Rectal smooth muscle tissue (tissue), 1 donor: ENCODE measurements around the gene SPECC1L.
A peak's percentile ranks its signal among the peaks of the same experiment; 100 is the strongest.
"Not testable (repeated sequence)": the region's sequence is repeated elsewhere in the genome, so short reads cannot be mapped to it uniquely, and the experiment has no call there.

Experiments used
- H3K27ac ChIP-seq: one replicate; pipeline ENCODE4 v1.7.0; 2013; ENCODE audit warnings: low read depth, low read length, inconsistent platforms
- H3K27me3 ChIP-seq: one replicate; pipeline ENCODE4 v1.7.0; 2013; ENCODE audit warnings: low read length; ENCODE audit not compliant: control insufficient read depth, insufficient read depth
- H3K36me3 ChIP-seq: one replicate; pipeline ENCODE4 v1.7.0; 2013; ENCODE audit warnings: low read length; ENCODE audit not compliant: control insufficient read depth, insufficient read depth
- H3K4me1 ChIP-seq: one replicate; pipeline ENCODE4 v1.7.0; 2013; ENCODE audit warnings: low read length; ENCODE audit not compliant: control insufficient read depth, insufficient read depth
- H3K4me3 ChIP-seq: one replicate; pipeline ENCODE4 v1.7.0; 2013; ENCODE audit warnings: low read length
- H3K9ac ChIP-seq: one replicate; pipeline ENCODE4 v1.7.0; 2013; ENCODE audit warnings: low read length

Gene SPECC1L

GRCh38 chr22:24251286-24251685, 19.3 kb upstream of the SPECC1L start:
- H3K27ac ChIP-seq, H3K9ac ChIP-seq, H3K4me3 ChIP-seq: not testable (repeated sequence)

GRCh38 chr22:24253126-24253525, 17.5 kb upstream of the SPECC1L start:
- not testable (repeated sequence) for H3K9ac ChIP-seq, H3K4me3 ChIP-seq, H3K36me3 ChIP-seq, H3K27ac ChIP-seq, H3K27me3 ChIP-seq, H3K4me1 ChIP-seq

More at GRCh38 chr22:24251286-24251685, 19.3 kb upstream of the SPECC1L start:
- not testable (repeated sequence) for H3K4me1 ChIP-seq, H3K27me3 ChIP-seq, H3K36me3 ChIP-seq

GRCh38 chr22:24256136-24256535, 14.5 kb upstream of the SPECC1L start:
- H3K4me1 ChIP-seq, H3K27me3 ChIP-seq: not testable (repeated sequence)

GRCh38 chr22:24256736-24257135, 13.9 kb upstream of the SPECC1L start:
- not testable (repeated sequence) for H3K4me3 ChIP-seq, H3K9ac ChIP-seq, H3K36me3 ChIP-seq, H3K4me1 ChIP-seq, H3K27me3 ChIP-seq, H3K27ac ChIP-seq

More at GRCh38 chr22:24256136-24256535, 14.5 kb upstream of the SPECC1L start:
- not testable (repeated sequence) for H3K4me3 ChIP-seq, H3K36me3 ChIP-seq, H3K9ac ChIP-seq, H3K27ac ChIP-seq

GRCh38 chr22:24259459-24259858, 11.2 kb upstream of the SPECC1L start:
- not testable (repeated sequence) for H3K4me1 ChIP-seq, H3K9ac ChIP-seq, H3K36me3 ChIP-seq, H3K27ac ChIP-seq, H3K4me3 ChIP-seq, H3K27me3 ChIP-seq

- H3K4me3 ChIP-seq, H3K27ac ChIP-seq, H3K9ac ChIP-seq, H3K27me3 ChIP-seq, H3K4me1 ChIP-seq, H3K36me3 ChIP-seq: not testable (repeated sequence)
Observed at GRCh38 chr22:24262185-24262749, 8.4 kb upstream of the SPECC1L start.

- H3K27me3 ChIP-seq, H3K9ac ChIP-seq, H3K27ac ChIP-seq, H3K36me3 ChIP-seq, H3K4me3 ChIP-seq, H3K4me1 ChIP-seq: not testable (repeated sequence)
Observed at GRCh38 chr22:24263479-24263878, 7.2 kb upstream of the SPECC1L start.

- H3K27me3 ChIP-seq, H3K9ac ChIP-seq, H3K4me3 ChIP-seq, H3K36me3 ChIP-seq, H3K27ac ChIP-seq, H3K4me1 ChIP-seq: not testable (repeated sequence)
Observed at GRCh38 chr22:24264329-24264896, 6.2 kb upstream of the SPECC1L start.

- Histone ChIP-seq H3K9ac (no peak overlapping the region), H3K36me3 (no peaks in the 10 kb centered on the region), H3K4me3 (no peak overlapping the region), H3K27me3 (no peaks in the 10 kb centered on the region), H3K27ac (no peak overlapping the region), H3K4me1 (no peaks in the 10 kb centered on the region)
Observed at GRCh38 chr22:24265734-24266133, 4.9 kb upstream of the SPECC1L start.

- H3K4me3 ChIP-seq, H3K27me3 ChIP-seq, H3K4me1 ChIP-seq, H3K9ac ChIP-seq, H3K36me3 ChIP-seq, H3K27ac ChIP-seq: not testable (repeated sequence)
Observed at GRCh38 chr22:24266495-24266894, 4.1 kb upstream of the SPECC1L start.

- Histone ChIP-seq H3K4me3 (peak overlapping the region; percentile 83), H3K4me1 (peaks cover 3% of the 10 kb centered on the region), H3K36me3 (no peaks in the 10 kb centered on the region)
Observed at GRCh38 chr22:24271386-24271854, 789 bp downstream of the SPECC1L start.

GRCh38 chr22:24273031-24273430, 2.4 kb downstream of the SPECC1L start:
- not testable (repeated sequence) for H3K4me1 ChIP-seq, H3K27ac ChIP-seq

More at GRCh38 chr22:24271386-24271854, 789 bp downstream of the SPECC1L start:
- Histone ChIP-seq H3K27ac (peak overlapping the region; percentile 94), H3K9ac (peak overlapping the region; percentile 69), H3K27me3 (no peaks in the 10 kb centered on the region)

GRCh38 chr22:24273906-24274305, 3.3 kb downstream of the SPECC1L start:
- H3K27me3 ChIP-seq, H3K27ac ChIP-seq, H3K9ac ChIP-seq, H3K4me1 ChIP-seq, H3K36me3 ChIP-seq, H3K4me3 ChIP-seq: not testable (repeated sequence)

More at GRCh38 chr22:24273031-24273430, 2.4 kb downstream of the SPECC1L start:
- H3K4me3 ChIP-seq, H3K36me3 ChIP-seq, H3K27me3 ChIP-seq, H3K9ac ChIP-seq: not testable (repeated sequence)
